Psoas muscle (tissue), 8 donors: ENCODE results near the gene CCDC88C. TPM values are rescaled to one million over a fixed set of nuclear protein-coding genes. Genes with fewer than 3 reads are reported as not detected.

Experiments
- ATAC-seq, 4 donors: fragments of 200-7000 bp; cut with Tn5 transposase; one replicate each; pipeline ENCODE4 v1.9.1; 2020; ENCODE audit warnings: moderate library complexity in 3 of 4, mild to moderate bottlenecking in 2 of 4
- DNase-seq, 2 donors: peaks; one replicate each; pipeline ENCODE4 v3.0.0-alpha.2; 2020
- H3K27ac ChIP-seq: fragments of 200-600 bp; one replicate; pipeline ENCODE4 v1.8.0; 2022
- H3K27me3 ChIP-seq, 3 donors: fragments of 200-600 bp in 1 of 3; one replicate each; pipeline versions ENCODE4 v1.6.1 to v1.8.0; 2013 to 2022; ENCODE audit warnings: low read length in 2 of 3, mild to moderate bottlenecking in 2 of 3, moderate library complexity in 1 of 3; ENCODE audit not compliant: insufficient read depth in 3 of 3
- H3K36me3 ChIP-seq, 2 donors: fragments of 200-600 bp in 1 of 2; one replicate each; pipeline versions ENCODE4 v1.6.1 to v1.8.0; 2013 to 2022; ENCODE audit warnings: low read depth in 1 of 2, mild to moderate bottlenecking in 1 of 2, moderate library complexity in 1 of 2; ENCODE audit not compliant: insufficient read depth in 1 of 2
- H3K4me1 ChIP-seq: fragments of 200-600 bp; one replicate; pipeline ENCODE4 v1.8.0; 2022
- H3K4me3 ChIP-seq: fragments of 200-600 bp; one replicate; pipeline ENCODE4 v1.8.0; 2022; ENCODE audit warnings: mild to moderate bottlenecking
- H3K9me3 ChIP-seq: fragments of 200-600 bp; one replicate; pipeline ENCODE4 v1.8.0; 2022
- WGBS, 3 donors: extraction: QIAGEN DNeasy Blood & Tissue Kit; methylation state at CpG; one replicate each; pipeline versions ENCODE4 v1.1.6 to v1.1.7; 2013; 5-methylcytosine and 5-hydroxymethylcytosine counted together
- intact Hi-C, 2 donors: fragments of 100-400 bp; cut with DNase I; formaldehyde crosslinking; loops; one replicate each; pipeline versions ENCODE4 v1.11.0 to v1.14.2; 2022
- polyA plus RNA-seq, 3 donors: library from polyadenylated mRNA; stranded (reverse); fragments of 200-250 nt; gene quantifications; one replicate each; pipeline ENCODE4 v1.2.3, GENCODE V29; 2013
- total RNA-seq, 4 donors: library from RNA; stranded (reverse); fragmentation: NEBNext Ultra II Directional in 2 of 4; extraction: Animal tissue kit (Norgen Biotek cat#: 25700) in 2 of 4; gene quantifications; one replicate each; pipeline versions ENCODE4 v1.2.1 to v1.2.4, GENCODE V29; 2021 to 2023
- TF ChIP-seq, protein P1 (sequence below): fragments of 200-600 bp; IDR thresholded peaks from one replicate; pipeline ENCODE4 v1.8.0; 2022; ENCODE audit warnings: antibody characterized with exemption
- donor health status: healthy with polysubstance abuse.
- donor health status: DM: no; HTN: no; CAD: no; lungs with moderate emphysema.
- donor health status: Bipolar disorder and iron deficiency.
- donor health status: healthy.
- donor health status: DM: yes; HTN: yes; CAD: no.
- donor health status: DM: no; HTN: no; CAD: no.
- donor health status: DM: no; HTN: no; CAD: no.
- donor health status: DM: yes; HTN: yes; CAD: no.

Gene CCDC88C
- total and polyA plus RNA-seq, 7 donors: 0.49 to 3.9 (median 2.4) TPM

- 79 to 81% (median 79%) methylated on average over 14 of the region's 14 CpGs for WGBS, 3 donors
These were observed 87.4 kb downstream of the CCDC88C start for GRCh38 chr14:91330096-91330696.

DNA sequence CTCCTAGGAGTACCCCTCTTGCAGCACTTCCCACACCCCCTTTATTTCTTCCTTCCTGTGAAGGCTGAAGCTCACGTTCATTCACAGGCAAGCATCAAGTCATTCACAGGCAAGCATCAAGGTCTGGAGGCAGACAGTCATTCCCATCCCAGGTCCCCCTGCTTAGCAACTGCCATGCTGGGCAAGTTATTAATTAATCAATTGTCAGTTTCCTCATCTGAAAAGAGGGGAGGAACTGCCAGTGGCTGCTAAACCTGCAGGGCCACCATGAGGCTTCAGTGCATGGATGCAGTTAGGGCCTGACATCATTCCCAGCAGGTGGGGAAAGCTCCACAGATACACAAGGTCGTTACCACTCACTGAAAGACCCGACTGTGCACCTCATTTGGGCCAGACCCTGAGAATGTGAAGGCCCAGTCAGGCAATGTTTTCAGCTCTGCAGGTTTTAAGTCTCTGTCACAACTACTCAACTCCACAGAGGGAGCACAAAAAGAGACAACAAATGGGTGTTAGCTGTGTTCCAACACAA, 88.1 kb downstream of the CCDC88C start:
- WGBS, 3 donors: 53 to 65% (median 63%) methylated on average over 3 of the region's 3 CpGs
- no peak overlapping the region for H3K4me3 ChIP-seq
- TF ChIP-seq, protein P1, sequence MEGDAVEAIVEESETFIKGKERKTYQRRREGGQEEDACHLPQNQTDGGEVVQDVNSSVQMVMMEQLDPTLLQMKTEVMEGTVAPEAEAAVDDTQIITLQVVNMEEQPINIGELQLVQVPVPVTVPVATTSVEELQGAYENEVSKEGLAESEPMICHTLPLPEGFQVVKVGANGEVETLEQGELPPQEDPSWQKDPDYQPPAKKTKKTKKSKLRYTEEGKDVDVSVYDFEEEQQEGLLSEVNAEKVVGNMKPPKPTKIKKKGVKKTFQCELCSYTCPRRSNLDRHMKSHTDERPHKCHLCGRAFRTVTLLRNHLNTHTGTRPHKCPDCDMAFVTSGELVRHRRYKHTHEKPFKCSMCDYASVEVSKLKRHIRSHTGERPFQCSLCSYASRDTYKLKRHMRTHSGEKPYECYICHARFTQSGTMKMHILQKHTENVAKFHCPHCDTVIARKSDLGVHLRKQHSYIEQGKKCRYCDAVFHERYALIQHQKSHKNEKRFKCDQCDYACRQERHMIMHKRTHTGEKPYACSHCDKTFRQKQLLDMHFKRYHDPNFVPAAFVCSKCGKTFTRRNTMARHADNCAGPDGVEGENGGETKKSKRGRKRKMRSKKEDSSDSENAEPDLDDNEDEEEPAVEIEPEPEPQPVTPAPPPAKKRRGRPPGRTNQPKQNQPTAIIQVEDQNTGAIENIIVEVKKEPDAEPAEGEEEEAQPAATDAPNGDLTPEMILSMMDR: no peak
- H3K27me3 ChIP-seq: no peaks in the 10 kb centered on the region
- ATAC-seq: no peak
- H3K36me3 ChIP-seq: no peaks in the 10 kb centered on the region
- H3K27ac ChIP-seq: no peak overlapping the region
- no peaks in the 10 kb centered on the region for H3K4me1 ChIP-seq
- intact Hi-C loops: no loop called here
- no peak for DNase-seq
- no peaks in the 10 kb centered on the region for H3K9me3 ChIP-seq

More at GRCh38 chr14:91330096-91330696, 87.4 kb downstream of the CCDC88C start:
- H3K4me3 ChIP-seq: no peak overlapping the region
- intact Hi-C loops: no loop called here
- TF ChIP-seq, protein P1: no peak
- no peak for DNase-seq
- H3K9me3 ChIP-seq: no peaks in the 10 kb centered on the region
- no peak overlapping the region for H3K27ac ChIP-seq
- H3K4me1 ChIP-seq: no peaks in the 10 kb centered on the region
- ATAC-seq: no peak
- no peaks in the 10 kb centered on the region for H3K36me3 ChIP-seq
- H3K27me3 ChIP-seq: no peaks in the 10 kb centered on the region

GRCh38 chr14:91328313-91329050, 89.1 kb downstream of the CCDC88C start:
- intact Hi-C loops: loop anchor here in 1 of 2 donors (1.0 kb wide), 1 partner anchor 37 kb away; no protein-coding TSS in a partner anchor
- no peak for DNase-seq
- no peaks in the 10 kb centered on the region for H3K27me3 ChIP-seq
- ATAC-seq: no peak
- TF ChIP-seq, protein P1: no peak
- no peak overlapping the region for H3K27ac ChIP-seq
- H3K36me3 ChIP-seq: no peaks in the 10 kb centered on the region
- no peaks in the 10 kb centered on the region for H3K9me3 ChIP-seq
- 78 to 81% (median 79%) methylated on average over 27 of the region's 27 CpGs for WGBS, 3 donors
- H3K4me1 ChIP-seq: no peaks in the 10 kb centered on the region
- no peak overlapping the region for H3K4me3 ChIP-seq

- no peak overlapping the region for H3K4me3 ChIP-seq
- H3K36me3 ChIP-seq: no peaks in the 10 kb centered on the region
- intact Hi-C loops: loop anchor here in 1 of 2 donors (1.0 kb wide), 1 partner anchor 38 kb away; no protein-coding TSS in a partner anchor
- no peaks in the 10 kb centered on the region for H3K9me3 ChIP-seq
- WGBS, 3 donors: 91 to 93% (median 92%) methylated on average over 10 of the region's 10 CpGs
- no peaks in the 10 kb centered on the region for H3K4me1 ChIP-seq
- DNase-seq (no peak), ATAC-seq (no peak)
- H3K27ac ChIP-seq: no peak overlapping the region
- TF ChIP-seq, protein P1: no peak
- no peaks in the 10 kb centered on the region for H3K27me3 ChIP-seq
These were observed 89.8 kb downstream of the CCDC88C start for GRCh38 chr14:91327661-91328312.
